Stimulated activated CD4-positive, alpha-beta T cell treated with anti-CD3 and anti-CD28 coated beads, TNF-alpha, amount 100 ng/mL, for 24 hours (primary cell): ENCODE data around the gene SLC25A6.
"Not testable (repeated sequence)": the region's sequence is repeated elsewhere in the genome, so short reads cannot be mapped to it uniquely, and the experiment has no call there.

Source experiments
- DNase-seq, 3 experiments: peaks; one replicate each; pipeline ENCODE4 v3.0.0-alpha.2; 2020; ENCODE audit warnings: low read depth in 3 of 3

The SLC25A6 gene

DNA sequence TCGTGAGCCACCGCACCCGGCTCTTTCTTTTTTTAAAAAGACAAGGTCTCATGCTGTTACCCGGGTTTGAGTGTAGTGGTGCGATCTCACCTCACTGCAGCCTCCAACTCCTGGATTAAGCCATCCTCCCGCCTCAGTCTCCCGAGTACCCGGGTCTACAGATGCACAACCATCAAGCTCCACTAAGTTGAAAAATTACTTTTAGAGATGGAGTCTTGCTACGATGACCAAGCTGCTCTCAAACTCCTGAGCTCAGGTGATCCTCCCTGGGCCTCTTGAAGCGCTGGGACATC, 2.0 kb downstream of the SLC25A6 start:
- no peak for DNase-seq

DNA sequence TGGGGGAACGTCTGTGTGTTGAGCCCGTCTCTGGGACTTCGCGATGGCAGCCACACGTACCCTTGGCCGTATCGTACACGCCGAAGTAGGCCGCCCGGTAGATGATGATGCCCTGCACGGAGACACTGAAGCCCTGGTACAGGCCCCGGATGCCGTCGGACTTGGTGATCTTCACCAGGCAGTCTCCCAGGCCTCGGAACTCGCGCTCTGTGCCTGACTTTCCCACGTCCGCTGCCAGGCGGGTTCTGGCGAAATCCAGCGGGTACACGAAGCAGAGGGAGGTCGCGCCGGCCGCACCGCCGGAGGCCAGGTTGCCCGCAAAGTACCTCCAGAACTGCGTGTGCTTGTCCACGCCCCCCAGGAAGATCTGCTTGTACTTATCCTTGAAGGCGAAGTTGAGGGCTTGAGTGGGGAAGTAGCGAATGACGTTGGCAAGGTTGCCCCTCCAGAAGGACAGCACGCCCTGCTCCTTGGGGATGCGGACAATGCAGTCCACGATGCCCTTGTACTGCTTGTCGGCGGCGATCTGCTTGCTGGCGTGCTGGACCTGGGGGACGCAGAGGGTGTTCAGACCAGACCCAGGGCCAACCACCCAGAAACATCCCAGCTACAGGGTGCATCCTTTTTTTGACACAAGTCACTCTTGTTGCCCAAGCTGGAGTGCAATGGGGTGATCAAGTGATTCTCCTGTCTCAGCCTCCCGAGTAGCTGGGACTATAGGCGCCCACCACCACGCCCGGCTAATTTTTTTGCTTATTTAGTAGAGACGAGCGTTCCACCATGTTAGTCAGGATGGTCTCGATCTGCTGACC, 2.5 kb downstream of the SLC25A6 start:
- no peak for DNase-seq

DNA sequence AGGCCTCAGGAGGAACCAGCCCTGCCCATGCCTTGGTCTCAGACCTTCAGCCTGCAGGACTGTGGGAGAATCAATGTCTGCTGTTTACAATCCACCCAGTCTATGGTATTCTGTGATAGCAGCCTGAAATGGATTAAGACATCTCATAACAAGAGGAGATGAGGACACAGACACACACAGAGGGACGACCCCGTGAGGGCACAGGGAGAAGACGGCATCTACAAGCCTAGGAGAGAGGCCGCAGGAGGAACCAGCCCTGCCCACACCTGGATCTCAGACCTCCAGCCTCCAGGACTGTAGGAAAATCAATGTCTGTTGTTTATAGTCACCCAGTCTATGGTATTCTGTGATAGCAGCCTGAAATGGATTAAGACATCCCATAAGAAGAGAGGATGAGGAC, 3.3 kb downstream of the SLC25A6 start:
- no peak for DNase-seq

DNA sequence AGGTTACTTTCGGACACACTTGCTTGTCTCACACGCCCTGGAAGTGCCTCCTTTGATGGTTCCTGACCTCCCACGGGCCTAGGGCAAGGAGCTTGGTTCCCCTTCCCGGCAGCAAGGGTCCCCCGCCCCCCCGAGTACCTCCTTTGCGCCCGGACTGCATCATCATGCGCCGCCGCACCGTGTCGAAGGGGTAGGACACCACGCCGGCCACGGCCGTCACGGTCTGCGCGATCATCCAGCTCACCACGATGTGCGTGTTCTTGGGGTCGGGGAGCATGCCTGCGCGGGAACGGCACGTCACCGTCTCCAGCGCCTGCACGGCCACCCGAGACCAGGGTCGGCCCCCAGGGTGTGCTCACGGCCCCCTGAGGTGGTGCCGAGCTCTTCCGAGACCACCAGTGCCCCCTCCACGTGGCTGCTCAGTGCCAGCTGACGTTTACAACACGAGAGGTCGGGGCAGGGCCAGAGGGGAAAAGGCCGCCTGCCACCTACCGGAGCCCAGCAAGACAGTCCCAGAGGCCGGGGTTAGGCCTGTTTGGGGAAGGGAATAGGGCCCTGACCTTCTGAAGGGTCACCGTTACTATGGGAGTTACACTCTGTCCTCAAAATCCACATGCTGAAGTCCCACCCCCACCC, 4.7 kb downstream of the SLC25A6 start:
- DNase-seq, result no peak

DNA sequence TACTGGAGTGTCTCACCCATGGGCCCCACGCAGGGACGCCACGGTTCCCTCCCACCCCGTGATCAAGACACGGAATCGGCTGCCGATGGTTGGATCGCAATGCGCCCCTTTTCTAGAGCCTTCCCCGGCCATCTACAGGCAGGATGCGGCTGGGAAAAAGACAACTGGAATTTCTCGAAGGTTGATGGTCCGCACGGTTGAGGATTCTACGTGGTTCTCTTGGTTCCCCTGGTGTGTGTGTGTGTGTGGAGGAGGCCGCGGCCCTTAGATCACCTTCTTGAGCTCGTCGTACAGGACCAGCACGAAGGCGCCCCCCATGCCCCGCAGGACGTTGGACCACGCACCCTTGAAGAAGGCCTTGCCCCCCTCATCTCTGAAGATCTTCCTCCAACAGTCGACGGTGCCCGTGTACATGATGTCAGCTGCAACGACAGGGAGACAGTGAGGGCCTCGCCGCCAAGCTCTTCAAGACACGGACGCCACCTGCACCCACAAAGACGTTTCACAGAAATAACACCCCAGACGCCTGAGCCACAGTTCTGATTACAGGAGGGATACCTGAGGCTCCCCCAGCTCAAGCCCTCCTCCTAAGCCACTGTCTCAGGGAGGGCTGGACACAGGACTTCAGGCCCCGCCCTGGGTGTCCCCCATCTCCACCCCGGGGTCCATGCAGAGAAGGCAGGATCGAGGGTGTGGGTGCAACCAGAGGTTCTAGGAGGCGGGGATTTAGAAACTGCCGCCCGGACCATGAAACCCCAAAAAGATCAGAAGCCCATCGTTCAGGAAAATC, 5.4 kb downstream of the SLC25A6 start:
- no peak for DNase-seq

DNA sequence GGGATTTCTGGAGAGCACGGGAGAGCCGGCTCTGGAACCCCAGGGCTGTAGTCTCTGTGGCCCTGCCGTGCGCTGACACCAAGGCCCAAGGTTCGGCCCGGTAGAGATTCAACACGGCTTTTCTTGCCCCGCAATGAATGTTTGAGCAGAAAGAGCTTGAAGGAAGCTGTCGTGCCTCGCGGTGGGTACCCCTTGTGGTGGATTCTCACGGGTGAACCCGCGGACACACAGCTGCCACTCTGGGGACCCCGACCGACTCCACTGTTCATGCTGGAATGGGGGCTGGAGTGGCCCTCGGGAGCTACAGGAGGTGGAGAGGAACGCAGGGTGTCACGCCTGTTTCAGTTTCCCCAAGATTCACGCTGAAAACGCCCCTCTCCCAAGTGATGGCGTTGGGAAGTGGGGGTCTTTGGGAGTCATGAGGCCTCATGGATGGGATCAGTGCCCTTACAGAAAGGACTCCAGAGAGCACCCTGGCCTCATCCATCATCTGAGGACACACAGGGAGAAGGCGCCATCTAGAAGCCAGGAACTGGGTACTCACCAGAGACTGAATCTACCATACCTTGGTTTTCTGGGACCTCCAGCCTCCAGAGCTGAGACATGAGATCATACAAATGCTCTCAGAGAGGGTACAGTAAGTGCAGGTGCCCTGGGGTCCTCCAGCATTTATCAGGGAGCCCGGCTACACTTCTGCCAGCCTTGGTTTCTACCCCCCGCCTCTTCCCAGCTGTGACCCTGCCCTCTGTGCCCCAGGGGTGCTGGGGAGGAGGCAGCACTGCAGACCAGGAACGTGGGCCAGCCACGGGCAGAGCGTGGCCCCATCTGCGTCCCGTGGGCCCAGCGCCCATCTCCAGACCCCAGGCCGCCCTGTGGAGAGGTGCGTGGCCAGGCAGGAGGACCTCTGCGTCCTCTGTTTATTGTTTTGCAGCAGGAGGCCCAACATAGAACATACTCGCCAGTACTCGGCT, 6.4 kb downstream of the SLC25A6 start:
- no peak for DNase-seq

DNA sequence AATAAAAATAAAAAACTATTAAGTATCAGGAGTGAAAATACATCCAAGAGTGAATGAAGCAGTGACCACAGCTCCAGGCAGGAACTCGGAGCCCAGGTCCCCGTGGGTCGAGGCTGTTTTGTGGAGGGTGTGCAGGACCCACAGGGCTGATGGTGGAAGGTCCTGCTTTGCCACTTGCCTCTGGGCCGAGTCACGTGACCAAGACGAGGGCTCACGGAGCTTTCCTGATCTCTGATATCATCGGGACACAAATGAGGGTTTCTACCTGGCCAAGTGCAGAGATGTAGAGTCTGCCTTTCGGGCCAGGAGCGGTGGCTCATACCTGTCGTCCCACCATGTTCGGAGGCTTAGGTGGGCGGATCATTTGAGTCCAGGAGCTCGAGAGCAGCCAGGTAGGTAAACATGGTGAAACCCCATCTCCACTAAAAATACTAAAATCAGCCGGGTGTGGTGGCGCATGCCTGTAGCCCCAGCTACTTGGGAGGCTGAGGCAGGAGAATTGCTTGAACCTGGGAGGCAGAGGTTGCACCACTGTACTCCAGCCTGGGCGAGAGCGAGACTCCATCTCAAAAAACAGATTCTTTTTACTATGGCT, 7.2 kb downstream of the SLC25A6 start:
- DNase-seq, result no peak

DNA sequence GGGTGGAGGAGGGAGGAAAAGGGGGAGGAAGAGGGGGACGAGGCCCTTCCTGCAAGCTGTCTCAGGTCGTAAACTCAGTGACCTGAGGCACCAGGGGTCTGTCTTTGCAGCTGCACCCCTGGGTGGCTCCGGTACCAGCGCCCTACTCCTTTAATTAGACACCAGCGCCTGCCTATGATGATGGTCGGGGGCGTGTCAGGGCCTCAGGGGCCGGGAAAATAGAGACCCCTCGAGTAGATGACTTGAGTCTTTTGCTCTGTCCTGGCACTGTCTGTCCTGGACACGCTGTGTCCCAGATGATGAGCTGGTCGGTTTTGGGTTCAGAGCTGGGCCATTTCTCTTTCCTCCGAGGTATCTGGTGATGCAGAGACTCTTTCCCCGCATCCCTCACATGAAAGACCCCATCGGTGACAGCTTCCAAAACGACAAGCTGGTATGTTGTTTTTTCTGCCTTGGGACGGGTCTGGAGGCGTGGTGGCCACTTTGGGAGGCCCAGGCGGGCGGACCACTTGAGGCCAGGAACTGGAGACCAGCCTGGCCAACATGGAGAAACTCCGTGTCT, 11.2 kb downstream of the SLC25A6 start:
- DNase-seq, result no peak

DNA sequence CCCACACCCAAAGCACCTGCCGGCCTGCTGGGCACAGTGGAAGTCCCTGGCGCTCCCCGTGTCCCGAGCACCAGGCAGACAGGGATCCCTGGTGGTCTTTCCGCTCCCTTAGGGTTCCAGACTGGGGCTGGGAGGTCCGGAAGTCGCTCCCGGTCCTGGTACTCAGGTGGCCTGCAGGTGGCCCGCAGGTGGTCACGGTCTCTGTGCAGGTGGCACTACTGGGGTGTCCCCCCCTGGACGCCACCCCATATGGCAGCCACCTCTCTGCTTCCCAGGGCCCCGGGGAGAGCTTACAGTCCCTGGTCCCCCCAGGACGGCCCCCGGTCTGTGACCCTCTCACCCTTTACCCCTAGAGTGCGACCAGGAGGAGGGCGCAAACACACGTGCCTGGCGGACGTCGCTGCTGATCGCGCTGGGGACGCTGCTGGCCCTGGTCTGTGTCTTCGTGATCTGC, 13.6 kb downstream of the SLC25A6 start:
- DNase-seq, result no peak

DNA sequence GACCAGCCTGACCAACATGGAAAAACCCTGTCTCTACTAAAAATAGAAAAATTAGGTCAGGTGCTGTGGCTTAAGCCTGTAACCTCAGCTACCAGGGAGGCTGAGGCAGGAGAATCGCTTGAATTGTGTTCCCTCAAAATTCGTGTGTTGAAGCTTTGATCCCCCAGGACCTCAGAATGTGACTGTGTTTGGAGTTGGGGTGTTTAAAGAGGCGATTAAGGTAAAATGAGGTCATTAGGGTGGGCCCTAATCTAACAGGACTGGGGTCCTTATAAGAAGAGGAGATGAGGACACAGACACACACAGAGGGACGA, 23.6 kb downstream of the SLC25A6 start:
- DNase-seq, result no peak

DNA sequence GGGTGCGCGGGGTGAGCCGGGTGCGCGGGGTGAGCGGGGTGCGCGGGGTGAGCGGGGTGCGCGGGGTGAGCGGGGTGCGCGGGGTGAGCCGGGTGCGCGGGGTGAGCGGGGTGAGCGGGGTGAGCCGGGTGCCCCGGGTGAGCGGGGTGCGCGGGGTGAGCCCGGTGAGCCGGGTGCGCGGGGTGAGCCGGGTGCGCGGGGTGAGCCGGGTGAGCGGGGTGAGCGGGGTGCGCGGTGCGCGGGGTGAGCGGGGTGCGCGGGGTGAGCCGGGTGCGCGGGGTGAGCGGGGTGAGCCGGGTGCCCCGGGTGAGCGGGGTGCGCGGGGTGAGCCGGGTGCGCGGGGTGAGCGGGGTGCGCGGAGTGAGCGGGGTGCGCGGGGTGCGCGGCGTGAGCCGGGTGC, 25.6 kb downstream of the SLC25A6 start:
- not testable (repeated sequence) for DNase-seq

DNA sequence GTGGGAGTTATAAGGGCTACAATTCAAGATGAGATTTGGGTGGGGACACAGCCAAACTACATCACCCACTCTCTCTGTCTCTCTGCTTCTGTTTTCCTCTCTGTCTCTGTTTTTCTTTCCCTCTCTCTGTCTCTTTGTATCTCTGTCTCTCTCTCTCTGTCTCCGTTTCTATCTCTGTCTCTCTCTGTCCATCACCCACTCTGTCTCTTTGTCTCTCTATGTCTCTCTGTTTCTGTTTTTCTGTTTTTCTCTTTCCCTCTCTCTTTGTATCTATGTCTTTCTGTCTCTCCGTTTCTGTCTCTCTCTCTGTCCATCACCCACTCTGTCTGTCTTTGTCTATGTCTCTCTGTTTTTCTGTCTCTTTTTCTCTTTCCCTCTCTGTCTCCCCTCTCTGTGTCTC, 30.0 kb downstream of the SLC25A6 start:
- DNase-seq, result no peak

DNA sequence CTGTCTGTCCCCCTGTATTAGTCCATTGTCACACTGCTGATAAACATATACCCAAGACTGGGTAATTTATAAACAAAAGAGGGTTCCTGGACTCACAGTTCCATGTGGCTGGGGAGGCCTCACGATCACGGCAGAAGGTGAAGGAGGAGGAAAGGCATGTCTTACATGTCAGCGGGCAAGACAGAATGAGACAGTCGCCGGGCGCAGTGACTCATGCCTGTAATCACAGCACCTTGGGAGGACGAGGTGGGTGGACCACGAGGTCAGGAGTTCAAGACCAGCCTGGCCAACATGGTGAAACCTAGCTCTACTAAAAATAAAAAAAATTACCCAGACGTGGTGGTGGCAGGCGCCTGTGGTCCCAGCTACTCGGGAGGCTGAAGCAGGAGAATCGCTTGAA, 30.6 kb downstream of the SLC25A6 start:
- DNase-seq, result no peak

DNA sequence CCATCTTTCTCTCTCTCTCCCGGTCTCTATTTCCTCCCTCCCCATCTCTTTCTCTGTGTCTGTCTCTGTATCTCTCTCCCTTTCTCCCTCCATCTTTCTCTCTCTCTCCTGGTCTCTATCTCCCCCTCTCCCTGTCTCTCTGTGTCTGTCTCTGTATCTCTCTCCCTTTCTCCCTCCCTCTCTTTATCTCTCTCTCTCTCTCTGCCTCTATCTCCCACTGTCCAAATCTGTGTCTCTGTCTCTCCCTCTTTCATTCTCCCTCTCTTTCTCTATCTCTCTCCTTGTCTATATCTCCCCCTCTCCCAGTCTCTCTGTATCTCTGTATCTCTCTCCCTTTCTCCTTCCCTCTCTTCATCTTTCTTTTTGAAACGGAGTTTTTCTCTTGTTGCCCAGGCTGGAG, 31.7 kb downstream of the SLC25A6 start:
- no peak for DNase-seq

DNA sequence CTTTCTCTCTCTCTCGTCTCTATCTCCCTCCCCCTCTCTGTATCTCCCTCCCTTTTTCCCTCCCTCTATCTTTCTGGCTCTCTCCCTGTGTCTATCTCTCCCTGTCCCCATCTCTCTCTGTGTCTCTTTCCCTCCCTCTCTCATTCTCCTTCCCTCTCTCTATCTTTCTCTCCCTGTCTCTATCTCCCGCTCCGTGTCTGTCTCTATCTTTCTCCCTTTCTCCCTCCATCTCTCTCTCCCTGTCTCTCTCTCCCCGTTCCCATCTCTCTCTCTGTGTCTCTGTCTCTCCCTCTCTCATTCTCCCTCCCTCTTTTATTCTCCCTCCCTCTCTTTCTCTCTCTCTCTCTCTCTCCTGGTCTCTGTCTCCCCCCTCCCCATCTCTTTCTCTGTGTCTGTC, 32.4 kb downstream of the SLC25A6 start:
- DNase-seq, result no peak

DNA sequence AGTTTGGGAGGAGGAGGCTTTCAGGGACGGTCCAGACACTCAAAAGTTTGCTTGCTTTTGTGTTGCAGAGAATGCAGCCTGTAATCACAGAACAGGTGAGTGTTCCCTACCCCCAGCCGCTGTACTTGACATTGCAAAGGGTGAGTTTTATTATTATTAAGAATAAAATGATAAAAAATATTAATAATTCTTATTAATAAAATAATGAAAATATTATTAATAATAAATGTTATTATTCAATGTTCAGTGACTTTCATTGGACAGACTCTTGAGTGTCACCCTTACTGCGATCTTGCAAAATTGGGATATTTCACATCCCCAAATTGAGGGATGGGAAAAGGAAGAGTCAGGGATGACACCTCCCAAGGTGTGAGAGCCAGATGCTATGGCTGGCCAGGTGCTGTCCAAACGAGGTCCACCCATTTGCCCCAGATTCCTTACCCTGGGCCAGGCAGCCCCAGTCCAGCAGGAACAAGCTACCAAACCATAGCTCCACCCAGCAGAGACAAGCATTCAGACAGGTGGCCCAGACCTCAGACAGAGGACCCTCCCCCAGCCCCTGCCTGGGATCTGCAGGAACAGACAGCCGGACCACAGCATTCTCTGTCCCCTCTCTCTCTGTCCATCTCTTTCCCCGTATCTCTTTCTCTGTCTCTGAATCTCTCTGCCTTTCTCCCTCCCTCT, 33.0 kb downstream of the SLC25A6 start:
- DNase-seq, result no peak

DNA sequence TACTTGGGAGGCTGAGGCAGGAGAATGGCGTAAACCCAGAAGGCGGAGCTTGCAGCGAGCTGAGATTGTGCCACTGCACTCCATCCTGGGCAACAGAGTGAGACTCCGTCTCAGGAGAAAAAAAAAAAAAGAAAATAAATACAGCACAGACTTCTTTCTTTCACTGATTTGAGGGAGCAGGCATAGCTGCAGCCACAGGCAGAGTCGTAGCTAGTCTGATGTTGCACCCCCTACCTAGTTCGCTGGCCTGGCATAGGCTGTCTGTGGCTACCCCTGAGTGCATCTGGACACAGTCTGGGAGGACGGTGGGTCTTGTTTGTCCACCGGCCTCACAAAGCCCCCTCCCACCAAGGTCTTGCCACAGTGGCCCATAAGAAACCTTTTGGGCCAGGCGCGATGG, 33.9 kb downstream of the SLC25A6 start:
- DNase-seq, result no peak

DNA sequence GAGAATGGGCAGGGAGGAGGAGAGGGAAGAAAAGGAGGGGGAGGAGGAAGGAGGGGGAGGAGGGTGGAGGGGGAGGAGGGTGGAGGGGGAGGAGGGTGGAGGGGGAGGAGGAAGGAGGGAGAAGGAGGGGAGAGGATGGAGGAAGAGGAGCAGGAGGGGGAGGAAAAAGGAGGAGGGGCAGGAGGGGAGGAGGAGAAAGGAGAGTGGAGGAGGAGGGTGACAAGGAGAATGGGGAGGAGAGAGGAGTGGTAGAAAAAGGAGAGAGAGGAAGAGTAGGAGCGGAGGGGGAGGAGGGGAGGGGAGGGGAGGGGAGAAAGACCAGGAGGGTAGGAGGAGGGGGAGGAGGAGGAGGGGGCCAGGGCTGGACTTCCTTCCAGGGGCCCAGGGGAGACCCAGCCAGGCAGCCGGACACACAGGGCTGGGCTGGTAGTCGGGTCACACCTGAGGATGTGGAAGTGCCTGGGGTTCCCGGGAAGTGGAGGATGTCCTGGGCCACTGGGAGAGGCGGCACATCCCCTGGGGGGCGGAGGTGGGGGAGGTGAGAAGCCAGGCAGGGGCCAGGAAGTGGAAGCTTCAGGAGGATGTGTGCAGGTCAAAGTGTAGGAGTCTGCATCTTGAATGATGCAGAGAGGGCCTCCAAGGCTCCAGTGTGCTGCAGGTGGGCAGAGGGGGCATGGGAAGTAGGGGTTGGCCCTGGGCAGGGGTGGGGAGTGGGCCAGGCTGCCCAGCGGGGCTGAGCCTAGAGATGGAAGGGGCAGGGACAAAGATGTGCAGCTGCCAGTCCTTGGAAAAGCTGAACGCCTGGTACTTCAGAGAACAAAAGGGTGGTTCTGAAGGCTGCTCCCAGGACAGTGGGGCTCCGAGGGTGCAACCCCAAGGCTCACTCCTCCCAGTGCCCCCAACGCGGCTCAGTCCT, 36.5 kb downstream of the SLC25A6 start:
- DNase-seq, result no peak
